ENCODE results near the gene SH3BP5L. TPM values are rescaled to one million over a fixed set of nuclear protein-coding genes. Genes with fewer than 3 reads are reported as not detected.

Gene SH3BP5L
- total and polyA plus RNA-seq, 2 donors (not counting 1 experiment from before 2014, with no cell fraction given), result 17.5 to 19.8 TPM

DNA sequence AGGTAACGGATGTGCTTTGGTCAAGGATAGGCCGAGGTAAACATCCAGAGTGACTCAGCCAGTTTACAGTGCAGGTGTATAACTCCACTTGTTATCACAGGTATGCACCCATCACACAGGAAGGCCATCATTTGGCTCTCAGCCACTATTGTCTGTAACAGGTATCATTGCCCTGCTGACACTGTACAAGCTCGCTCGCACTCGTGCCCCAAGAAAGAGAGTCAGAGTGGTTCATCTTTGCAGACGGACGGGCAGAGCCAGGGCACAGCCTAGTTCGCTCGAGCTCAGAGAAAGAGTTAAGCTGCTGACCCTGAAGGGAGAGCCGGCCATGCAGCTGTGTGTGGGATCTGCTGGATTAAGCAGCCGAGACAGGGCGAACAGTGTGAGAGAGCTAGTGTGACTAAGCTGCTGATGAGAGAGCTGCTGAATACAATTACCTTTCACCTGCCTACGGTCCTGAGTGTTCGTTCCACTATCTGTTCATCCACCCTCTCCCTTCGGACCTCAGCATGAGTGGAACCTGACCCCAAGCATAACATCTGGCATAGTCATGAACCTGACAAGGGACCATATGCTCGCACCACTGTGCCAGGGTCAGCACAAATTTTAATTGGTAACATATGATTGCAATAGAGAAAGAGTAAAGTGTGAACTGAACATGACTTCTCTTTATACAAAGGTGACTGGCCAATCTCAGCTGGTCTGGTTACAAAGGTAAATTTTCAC, 43.1 kb downstream of the SH3BP5L start:
- Histone ChIP-seq H4K20me1 (ENCODE audit: control insufficient read depth, extremely low read depth, insufficient read depth, low read length) (no peaks in the 10 kb centered on the region), H3K4me1 (ENCODE audit: control insufficient read depth, extremely low read depth, insufficient read depth, low read length) (no peaks in the 10 kb centered on the region), H3K4me2 (ENCODE audit: extremely low read depth, insufficient read depth, low read length) (no peak overlapping the region), H3K27me3 (ENCODE audit: control insufficient read depth, insufficient read depth, low read length) (no peaks in the 10 kb centered on the region), H3K36me3 (ENCODE audit: control insufficient read depth, insufficient read depth, low read length) (no peaks in the 10 kb centered on the region), H3K9me3 (ENCODE audit: control insufficient read depth, insufficient read depth, low read depth, low read length) (no peaks in the 10 kb centered on the region), H3K4me3 (replicated peaks in 1 of 4; ENCODE audit: control extremely low read depth in 1 of 4, insufficient read depth in 1 of 4, low read depth in 3 of 4, low read length in 4 of 4) (no peak overlapping the region), H2AFZ (ENCODE audit: low read length) (no peak overlapping the region), H3K79me2 (ENCODE audit: control insufficient read depth, insufficient read depth, low read length) (no peaks in the 10 kb centered on the region), H3K27ac (ENCODE audit: insufficient read depth, low read length) (no peak overlapping the region), H3K9ac (ENCODE audit: insufficient read depth, low read length) (no peak overlapping the region)
- no peak for TF ChIP-seq EZH2 (IDR thresholded peaks at IDR 0.05; ENCODE audit: low read length, missing control alignments)
- TF ChIP-seq, protein P1, sequence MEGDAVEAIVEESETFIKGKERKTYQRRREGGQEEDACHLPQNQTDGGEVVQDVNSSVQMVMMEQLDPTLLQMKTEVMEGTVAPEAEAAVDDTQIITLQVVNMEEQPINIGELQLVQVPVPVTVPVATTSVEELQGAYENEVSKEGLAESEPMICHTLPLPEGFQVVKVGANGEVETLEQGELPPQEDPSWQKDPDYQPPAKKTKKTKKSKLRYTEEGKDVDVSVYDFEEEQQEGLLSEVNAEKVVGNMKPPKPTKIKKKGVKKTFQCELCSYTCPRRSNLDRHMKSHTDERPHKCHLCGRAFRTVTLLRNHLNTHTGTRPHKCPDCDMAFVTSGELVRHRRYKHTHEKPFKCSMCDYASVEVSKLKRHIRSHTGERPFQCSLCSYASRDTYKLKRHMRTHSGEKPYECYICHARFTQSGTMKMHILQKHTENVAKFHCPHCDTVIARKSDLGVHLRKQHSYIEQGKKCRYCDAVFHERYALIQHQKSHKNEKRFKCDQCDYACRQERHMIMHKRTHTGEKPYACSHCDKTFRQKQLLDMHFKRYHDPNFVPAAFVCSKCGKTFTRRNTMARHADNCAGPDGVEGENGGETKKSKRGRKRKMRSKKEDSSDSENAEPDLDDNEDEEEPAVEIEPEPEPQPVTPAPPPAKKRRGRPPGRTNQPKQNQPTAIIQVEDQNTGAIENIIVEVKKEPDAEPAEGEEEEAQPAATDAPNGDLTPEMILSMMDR (conservative IDR thresholded peaks at IDR 0.05 in 1 of 2, IDR thresholded peaks at IDR 0.05 in 1 of 2; ENCODE audit: low read depth in 1 of 2, low read length in 2 of 2), result no peak
- DNase-seq (ENCODE audit: low read depth in 2 of 2), result no peak

- no peak for TF ChIP-seq EZH2 (IDR thresholded peaks at IDR 0.05; ENCODE audit: low read length, missing control alignments)
- TF ChIP-seq, protein P1 (conservative IDR thresholded peaks at IDR 0.05 in 1 of 2, IDR thresholded peaks at IDR 0.05 in 1 of 2; ENCODE audit: low read depth in 1 of 2, low read length in 2 of 2), result no peak
- Histone ChIP-seq H3K79me2 (ENCODE audit: control insufficient read depth, insufficient read depth, low read length) (no peaks in the 10 kb centered on the region), H3K27ac (ENCODE audit: insufficient read depth, low read length) (no peak overlapping the region), H4K20me1 (ENCODE audit: control insufficient read depth, extremely low read depth, insufficient read depth, low read length) (no peaks in the 10 kb centered on the region), H3K4me3 (replicated peaks in 1 of 4; ENCODE audit: control extremely low read depth in 1 of 4, insufficient read depth in 1 of 4, low read depth in 3 of 4, low read length in 4 of 4) (no peak overlapping the region), H3K27me3 (ENCODE audit: control insufficient read depth, insufficient read depth, low read length) (no peaks in the 10 kb centered on the region), H3K4me2 (ENCODE audit: extremely low read depth, insufficient read depth, low read length) (no peak overlapping the region), H3K9ac (ENCODE audit: insufficient read depth, low read length) (no peak overlapping the region), H3K4me1 (ENCODE audit: control insufficient read depth, extremely low read depth, insufficient read depth, low read length) (no peaks in the 10 kb centered on the region), H3K36me3 (ENCODE audit: control insufficient read depth, insufficient read depth, low read length) (no peaks in the 10 kb centered on the region), H2AFZ (ENCODE audit: low read length) (no peak overlapping the region), H3K9me3 (ENCODE audit: control insufficient read depth, insufficient read depth, low read depth, low read length) (no peaks in the 10 kb centered on the region)
- no peak for DNase-seq (ENCODE audit: low read depth in 2 of 2)
Observed at GRCh38 chr1:248779350-248779749, 46.4 kb downstream of the SH3BP5L start.

DNA sequence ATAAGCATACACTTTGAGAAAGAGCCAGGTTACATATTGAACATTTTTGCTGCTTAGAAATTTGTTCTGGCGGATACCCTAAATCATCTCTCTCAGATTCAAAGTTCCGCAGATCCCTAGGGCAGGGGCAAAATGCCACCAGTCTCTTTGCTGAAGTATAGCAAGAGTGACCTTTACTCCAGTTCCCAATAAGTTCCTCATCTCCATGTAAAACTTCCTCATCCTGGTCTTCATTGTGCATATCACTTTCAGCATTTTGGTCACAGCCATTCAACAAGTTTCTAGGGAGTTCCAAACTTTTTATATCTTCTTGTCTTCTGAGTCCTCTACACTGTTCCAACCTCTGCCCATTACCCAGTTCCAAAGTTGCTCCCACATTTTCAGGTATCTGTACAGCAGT, 46.8 kb downstream of the SH3BP5L start:
- no peaks in the 10 kb centered on the region for H3K79me2 ChIP-seq (ENCODE audit: control insufficient read depth, insufficient read depth, low read length)
- no peak overlapping the region for H3K9ac ChIP-seq (ENCODE audit: insufficient read depth, low read length)
- no peak overlapping the region for H3K27ac ChIP-seq (ENCODE audit: insufficient read depth, low read length)
- no peaks in the 10 kb centered on the region for H3K36me3 ChIP-seq (ENCODE audit: control insufficient read depth, insufficient read depth, low read length)
- H3K27me3 ChIP-seq (ENCODE audit: control insufficient read depth, insufficient read depth, low read length), result no peaks in the 10 kb centered on the region
- H4K20me1 ChIP-seq (ENCODE audit: control insufficient read depth, extremely low read depth, insufficient read depth, low read length), result no peaks in the 10 kb centered on the region
- no peak overlapping the region for H2AFZ ChIP-seq (ENCODE audit: low read length)
- no peaks in the 10 kb centered on the region for H3K9me3 ChIP-seq (ENCODE audit: control insufficient read depth, insufficient read depth, low read depth, low read length)
- H3K4me3 ChIP-seq (replicated peaks in 1 of 4; ENCODE audit: control extremely low read depth in 1 of 4, insufficient read depth in 1 of 4, low read depth in 3 of 4, low read length in 4 of 4), result no peak overlapping the region
- TF ChIP-seq, protein P1 (conservative IDR thresholded peaks at IDR 0.05 in 1 of 2, IDR thresholded peaks at IDR 0.05 in 1 of 2; ENCODE audit: low read depth in 1 of 2, low read length in 2 of 2), result no peak
- no peak for TF ChIP-seq EZH2 (IDR thresholded peaks at IDR 0.05; ENCODE audit: low read length, missing control alignments)
- no peaks in the 10 kb centered on the region for H3K4me1 ChIP-seq (ENCODE audit: control insufficient read depth, extremely low read depth, insufficient read depth, low read length)
- no peak for DNase-seq (ENCODE audit: low read depth in 2 of 2)
- no peak overlapping the region for H3K4me2 ChIP-seq (ENCODE audit: extremely low read depth, insufficient read depth, low read length)

Data from fibroblast of lung (primary cell).